B cell (primary cell): Measurements from ENCODE around the gene PRIM2.
"Not testable (repeated sequence)": the region's sequence is repeated elsewhere in the genome, so short reads cannot be mapped to it uniquely, and the experiment has no call there.

ENCODE experiments used
- CTCF ChIP-seq: fragments of 200-600 bp; IDR thresholded peaks from one replicate; pipeline ENCODE4 v1.8.0; 2022; ENCODE audit warnings: antibody characterized with exemption, mild to moderate bottlenecking
- EZH2 ChIP-seq: IDR thresholded peaks from 2 replicates; pipeline ENCODE4 v1.6.1; 2012; ENCODE audit warnings: borderline replicate concordance, low read depth, mild to moderate bottlenecking, moderate library complexity, low read length; ENCODE audit not compliant: insufficient read depth, poor library complexity, severe bottlenecking

- not testable (repeated sequence) for TF ChIP-seq CTCF, EZH2
These were observed 163.7 kb downstream of the PRIM2 start for GRCh38 chr6:57481121-57481520.
